Retina (tissue), 1 donor: ENCODE measurements around the gene NSL1.
"Not testable (repeated sequence)": the region's sequence is repeated elsewhere in the genome, so short reads cannot be mapped to it uniquely, and the experiment has no call there.

Experiments used
- DNase-seq: peaks from one replicate; pipeline ENCODE4 v3.0.0-alpha.2; 2016

Gene NSL1

GRCh38 chr1:212746546-212746945 is 45.0 kb downstream of the NSL1 start:
- no peak for DNase-seq

- DNase-seq = no peak
Observed at GRCh38 chr1:212745303-212745702, 46.3 kb downstream of the NSL1 start.

GRCh38 chr1:212743901-212744475 is 47.6 kb downstream of the NSL1 start:
- no peak for DNase-seq

GRCh38 chr1:212738330-212738729 is 53.2 kb downstream of the NSL1 start:
- no peak for DNase-seq

- DNase-seq = no peak
Observed at GRCh38 chr1:212737559-212737958, 54.0 kb downstream of the NSL1 start.

- DNase-seq = no peak
Observed at GRCh38 chr1:212733109-212733508, 58.5 kb downstream of the NSL1 start.

- no peak for DNase-seq
Observed at GRCh38 chr1:212731630-212732029, 59.9 kb downstream of the NSL1 start.

GRCh38 chr1:212728606-212729005 is 63.0 kb downstream of the NSL1 start:
- DNase-seq = no peak

GRCh38 chr1:212727386-212728181 is 64.0 kb downstream of the NSL1 start:
- no peak for DNase-seq

GRCh38 chr1:212724679-212725078 is 66.9 kb downstream of the NSL1 start:
- DNase-seq = not testable (repeated sequence)

- DNase-seq = no peak
Observed at GRCh38 chr1:212722270-212722957, 69.2 kb downstream of the NSL1 start.

- no peak for DNase-seq
Observed at GRCh38 chr1:212721388-212722247, 70.0 kb downstream of the NSL1 start.

GRCh38 chr1:212719633-212720032 is 71.9 kb downstream of the NSL1 start:
- no peak for DNase-seq

GRCh38 chr1:212718499-212718898 is 73.1 kb downstream of the NSL1 start:
- DNase-seq = no peak

- no peak for DNase-seq
Observed at GRCh38 chr1:212716161-212716560, 75.4 kb downstream of the NSL1 start.

GRCh38 chr1:212713465-212714136 is 78.0 kb downstream of the NSL1 start:
- no peak for DNase-seq

GRCh38 chr1:212712451-212713303 is 78.9 kb downstream of the NSL1 start:
- DNase-seq = no peak

GRCh38 chr1:212711974-212712373 is 79.6 kb downstream of the NSL1 start:
- DNase-seq = not testable (repeated sequence)

GRCh38 chr1:212710566-212710965 is 81.0 kb downstream of the NSL1 start:
- no peak for DNase-seq

GRCh38 chr1:212703991-212704564 is 87.5 kb downstream of the NSL1 start:
- no peak for DNase-seq

GRCh38 chr1:212702672-212703071 is 88.9 kb downstream of the NSL1 start:
- DNase-seq = no peak
